GM23338 (cell line): Measurements from ENCODE around the gene PSMD12. TPM values are rescaled to one million over a fixed set of nuclear protein-coding genes. Genes with fewer than 3 reads are reported as not detected.

Experiments used
- ATAC-seq: fragments of 200-7000 bp; cut with Tn5 transposase; 3 replicates; pipeline ENCODE4 v1.9.1; 2020
- DNase-seq: peaks from one replicate; pipeline ENCODE4 v3.0.0-alpha.2; 2015; ENCODE audit warnings: low spot score
- H2AFZ ChIP-seq: fragments of 200-600 bp; sonication (generic); 2 replicates; pipeline ENCODE4 v1.8.0; 2016; ENCODE audit warnings: antibody characterized with exemption, mild to moderate bottlenecking, moderate library complexity
- H3F3A ChIP-seq: fragments of 200-600 bp; sonication (generic); replicated peaks from 2 replicates; pipeline ENCODE4 v1.8.0; 2017; ENCODE audit warnings: antibody characterized with exemption, mixed run types, low read depth
- H3K27ac ChIP-seq: fragments of 200-600 bp; sonication (generic); 2 replicates; pipeline ENCODE4 v1.6.1; 2016; ENCODE audit warnings: low read depth
- H3K27me3 ChIP-seq: fragments of 200-600 bp; sonication (generic); 2 replicates; pipeline ENCODE4 v1.8.0; 2016; ENCODE audit warnings: mild to moderate bottlenecking, mixed run types, moderate library complexity; ENCODE audit not compliant: insufficient read depth
- H3K36me3 ChIP-seq: fragments of 200-600 bp; sonication (generic); 2 replicates; pipeline ENCODE4 v1.8.0; 2016; ENCODE audit warnings: mild to moderate bottlenecking; ENCODE audit not compliant: insufficient read depth
- H3K4me1 ChIP-seq: fragments of 200-600 bp; sonication (generic); 2 replicates; pipeline ENCODE4 v1.8.0; 2016; ENCODE audit warnings: mild to moderate bottlenecking, moderate library complexity; ENCODE audit not compliant: insufficient read depth
- H3K4me2 ChIP-seq: fragments of 200-600 bp; sonication (generic); 2 replicates; pipeline ENCODE4 v1.7.1; 2017; ENCODE audit warnings: mixed run types
- H3K4me3 ChIP-seq: fragments of 200-600 bp; sonication (generic); 2 replicates; pipeline ENCODE4 v1.6.1; 2016; ENCODE audit warnings: mixed run types
- H3K79me2 ChIP-seq: fragments of 200-600 bp; sonication (generic); replicated peaks from 2 replicates; pipeline ENCODE4 v1.8.0; 2017; ENCODE audit warnings: mild to moderate bottlenecking; ENCODE audit not compliant: insufficient read depth
- H3K9me2 ChIP-seq: fragments of 200-600 bp; sonication (generic); 2 replicates; pipeline ENCODE4 v1.8.0; 2017; ENCODE audit not compliant: insufficient read depth
- H4K20me1 ChIP-seq: fragments of 200-600 bp; sonication (generic); replicated peaks from 2 replicates; pipeline ENCODE4 v1.8.0; 2017; ENCODE audit warnings: mild to moderate bottlenecking; ENCODE audit not compliant: insufficient read depth
- H3K27ac Mint-ChIP-seq: 2 replicates; pipeline ENCODE4 v1.8.0; 2020; ENCODE audit warnings: inconsistent platforms, mild to moderate bottlenecking, moderate library complexity, mixed read lengths
- H3K27me3 Mint-ChIP-seq: 3 replicates; pipeline ENCODE4 v1.8.0; 2022; ENCODE audit warnings: low read depth, mild to moderate bottlenecking, moderate library complexity, mixed read lengths, inconsistent platforms; ENCODE audit not compliant: insufficient read depth, poor library complexity
- H3K36me3 Mint-ChIP-seq: 3 replicates; pipeline ENCODE4 v1.8.0; 2021; ENCODE audit warnings: low read depth, mild to moderate bottlenecking, inconsistent platforms, moderate library complexity, mixed read lengths
- H3K4me1 Mint-ChIP-seq: 3 replicates; pipeline ENCODE4 v1.8.0; 2020; ENCODE audit warnings: mild to moderate bottlenecking, inconsistent platforms, mixed read lengths
- H3K4me3 Mint-ChIP-seq: 3 replicates; pipeline ENCODE4 v1.8.0; 2021; ENCODE audit warnings: moderate library complexity, mild to moderate bottlenecking, inconsistent platforms, mixed read lengths
- H3K9me3 Mint-ChIP-seq: 3 replicates; pipeline ENCODE4 v1.8.0; 2020; ENCODE audit warnings: moderate library complexity, mild to moderate bottlenecking, inconsistent platforms, mixed read lengths
- CREB1 ChIP-seq: fragments of 250-450 bp; sonication (Bioruptor Pico); IDR thresholded peaks from 2 replicates; pipeline ENCODE4 v1.5.0; 2020; ENCODE audit warnings: low read depth, mild to moderate bottlenecking, moderate library complexity
- ETS1 ChIP-seq: IDR thresholded peaks from 2 replicates; pipeline ENCODE4 v1.6.1; 2016; ENCODE audit warnings: antibody characterized with exemption
- EZH2 ChIP-seq: fragments of 200-600 bp; sonication (generic); IDR thresholded peaks from one replicate; pipeline ENCODE4 v1.8.0; 2017; ENCODE audit warnings: antibody characterized with exemption, mild to moderate bottlenecking, low read depth; ENCODE audit not compliant: unreplicated experiment
- EZH2phosphoT487 ChIP-seq: fragments of 200-600 bp; sonication (generic); IDR thresholded peaks from one replicate; pipeline ENCODE4 v1.8.1; 2018; ENCODE audit warnings: antibody characterized with exemption; ENCODE audit not compliant: unreplicated experiment
- JUNB ChIP-seq: IDR thresholded peaks from one replicate; pipeline ENCODE4 v1.6.1; 2016; ENCODE audit warnings: antibody characterized with exemption; ENCODE audit not compliant: unreplicated experiment
- NANOG ChIP-seq: IDR thresholded peaks from 2 replicates; pipeline ENCODE4 v1.6.1; 2016; ENCODE audit warnings: antibody characterized with exemption, borderline replicate concordance
- POLR2AphosphoS5 ChIP-seq: IDR thresholded peaks from 2 replicates; pipeline ENCODE4 v1.6.1; 2016; ENCODE audit warnings: antibody characterized with exemption, low read depth
- REST ChIP-seq: IDR thresholded peaks from one replicate; pipeline ENCODE4 v1.6.1; 2018; ENCODE audit warnings: antibody characterized with exemption; ENCODE audit not compliant: unreplicated experiment
- STAT1 ChIP-seq: IDR thresholded peaks from one replicate; pipeline ENCODE4 v1.6.1; 2016; ENCODE audit warnings: antibody characterized with exemption; ENCODE audit not compliant: unreplicated experiment
- ZNF114 ChIP-seq: fragments of 250-450 bp; sonication (Bioruptor Pico); IDR thresholded peaks from 2 replicates; pipeline ENCODE4 v1.5.0; 2020; ENCODE audit warnings: mild to moderate bottlenecking, moderate library complexity
- ZNF331 ChIP-seq: fragments of 250-450 bp; sonication (Bioruptor Pico); IDR thresholded peaks from 2 replicates; pipeline ENCODE4 v1.5.0; 2020; ENCODE audit warnings: low read depth, mild to moderate bottlenecking, moderate library complexity
- polyA plus RNA-seq: library from polyadenylated mRNA; unstranded; fragments of >200 nt; fragmentation: Nextera tagmentation; extraction: Ambion mirVana; gene quantifications from 2 replicates; pipeline ENCODE4 v1.2.1, GENCODE V29; 2016
- total RNA-seq: library from RNA; depleted of rRNA; stranded (reverse); fragments of >200 nt; shearing (Covaris generic); gene quantifications from 2 replicates; pipeline ENCODE4 v1.2.3, GENCODE V29; 2014
- TF ChIP-seq, protein P1 (sequence below): fragments of 250-450 bp; sonication (Bioruptor Pico); IDR thresholded peaks from 2 replicates; pipeline ENCODE4 v1.5.0; 2020; ENCODE audit warnings: mild to moderate bottlenecking, moderate library complexity
- TF ChIP-seq, protein P2 (sequence below), 2 experiments: fragments of 200-600 bp in 1 of 2; sonication (generic) in 1 of 2; conservative IDR thresholded peaks; 2 replicates each; pipeline versions ENCODE4 v1.5.1 to v1.6.1; 2016 to 2017; ENCODE audit warnings: antibody characterized with exemption in 2 of 2, low read depth in 2 of 2, mild to moderate bottlenecking in 2 of 2, moderate library complexity in 1 of 2

Gene PSMD12
- total and polyA plus RNA-seq, 2 experiments from 2014 or later: 73.7 to 146 TPM

GRCh38 chr17:67399676-67400075 lies 33.3 kb upstream of the PSMD12 start:
- H3K27ac ChIP-seq: no peak overlapping the region; the same call in 1 of the 2 replicates
- DNase-seq: no peak
- no peaks in the 10 kb centered on the region for H3K9me2 ChIP-seq
- H3K4me3 ChIP-seq: no peak overlapping the region
- H4K20me1 ChIP-seq: peaks cover 19% of the 10 kb centered on the region
- H2AFZ ChIP-seq: no peak overlapping the region
- TF ChIP-seq ETS1 (no peak), EZH2phosphoT487 (no peak), REST (no peak), NANOG (no peak), EZH2 (no peak), ZNF331 (CRISPR knock-in tag) (no peak), STAT1 (no peak), CREB1 (CRISPR knock-in tag) (no peak), POLR2AphosphoS5 (no peak), JUNB (no peak), ZNF114 (CRISPR knock-in tag) (no peak)
- TF ChIP-seq, protein P1, sequence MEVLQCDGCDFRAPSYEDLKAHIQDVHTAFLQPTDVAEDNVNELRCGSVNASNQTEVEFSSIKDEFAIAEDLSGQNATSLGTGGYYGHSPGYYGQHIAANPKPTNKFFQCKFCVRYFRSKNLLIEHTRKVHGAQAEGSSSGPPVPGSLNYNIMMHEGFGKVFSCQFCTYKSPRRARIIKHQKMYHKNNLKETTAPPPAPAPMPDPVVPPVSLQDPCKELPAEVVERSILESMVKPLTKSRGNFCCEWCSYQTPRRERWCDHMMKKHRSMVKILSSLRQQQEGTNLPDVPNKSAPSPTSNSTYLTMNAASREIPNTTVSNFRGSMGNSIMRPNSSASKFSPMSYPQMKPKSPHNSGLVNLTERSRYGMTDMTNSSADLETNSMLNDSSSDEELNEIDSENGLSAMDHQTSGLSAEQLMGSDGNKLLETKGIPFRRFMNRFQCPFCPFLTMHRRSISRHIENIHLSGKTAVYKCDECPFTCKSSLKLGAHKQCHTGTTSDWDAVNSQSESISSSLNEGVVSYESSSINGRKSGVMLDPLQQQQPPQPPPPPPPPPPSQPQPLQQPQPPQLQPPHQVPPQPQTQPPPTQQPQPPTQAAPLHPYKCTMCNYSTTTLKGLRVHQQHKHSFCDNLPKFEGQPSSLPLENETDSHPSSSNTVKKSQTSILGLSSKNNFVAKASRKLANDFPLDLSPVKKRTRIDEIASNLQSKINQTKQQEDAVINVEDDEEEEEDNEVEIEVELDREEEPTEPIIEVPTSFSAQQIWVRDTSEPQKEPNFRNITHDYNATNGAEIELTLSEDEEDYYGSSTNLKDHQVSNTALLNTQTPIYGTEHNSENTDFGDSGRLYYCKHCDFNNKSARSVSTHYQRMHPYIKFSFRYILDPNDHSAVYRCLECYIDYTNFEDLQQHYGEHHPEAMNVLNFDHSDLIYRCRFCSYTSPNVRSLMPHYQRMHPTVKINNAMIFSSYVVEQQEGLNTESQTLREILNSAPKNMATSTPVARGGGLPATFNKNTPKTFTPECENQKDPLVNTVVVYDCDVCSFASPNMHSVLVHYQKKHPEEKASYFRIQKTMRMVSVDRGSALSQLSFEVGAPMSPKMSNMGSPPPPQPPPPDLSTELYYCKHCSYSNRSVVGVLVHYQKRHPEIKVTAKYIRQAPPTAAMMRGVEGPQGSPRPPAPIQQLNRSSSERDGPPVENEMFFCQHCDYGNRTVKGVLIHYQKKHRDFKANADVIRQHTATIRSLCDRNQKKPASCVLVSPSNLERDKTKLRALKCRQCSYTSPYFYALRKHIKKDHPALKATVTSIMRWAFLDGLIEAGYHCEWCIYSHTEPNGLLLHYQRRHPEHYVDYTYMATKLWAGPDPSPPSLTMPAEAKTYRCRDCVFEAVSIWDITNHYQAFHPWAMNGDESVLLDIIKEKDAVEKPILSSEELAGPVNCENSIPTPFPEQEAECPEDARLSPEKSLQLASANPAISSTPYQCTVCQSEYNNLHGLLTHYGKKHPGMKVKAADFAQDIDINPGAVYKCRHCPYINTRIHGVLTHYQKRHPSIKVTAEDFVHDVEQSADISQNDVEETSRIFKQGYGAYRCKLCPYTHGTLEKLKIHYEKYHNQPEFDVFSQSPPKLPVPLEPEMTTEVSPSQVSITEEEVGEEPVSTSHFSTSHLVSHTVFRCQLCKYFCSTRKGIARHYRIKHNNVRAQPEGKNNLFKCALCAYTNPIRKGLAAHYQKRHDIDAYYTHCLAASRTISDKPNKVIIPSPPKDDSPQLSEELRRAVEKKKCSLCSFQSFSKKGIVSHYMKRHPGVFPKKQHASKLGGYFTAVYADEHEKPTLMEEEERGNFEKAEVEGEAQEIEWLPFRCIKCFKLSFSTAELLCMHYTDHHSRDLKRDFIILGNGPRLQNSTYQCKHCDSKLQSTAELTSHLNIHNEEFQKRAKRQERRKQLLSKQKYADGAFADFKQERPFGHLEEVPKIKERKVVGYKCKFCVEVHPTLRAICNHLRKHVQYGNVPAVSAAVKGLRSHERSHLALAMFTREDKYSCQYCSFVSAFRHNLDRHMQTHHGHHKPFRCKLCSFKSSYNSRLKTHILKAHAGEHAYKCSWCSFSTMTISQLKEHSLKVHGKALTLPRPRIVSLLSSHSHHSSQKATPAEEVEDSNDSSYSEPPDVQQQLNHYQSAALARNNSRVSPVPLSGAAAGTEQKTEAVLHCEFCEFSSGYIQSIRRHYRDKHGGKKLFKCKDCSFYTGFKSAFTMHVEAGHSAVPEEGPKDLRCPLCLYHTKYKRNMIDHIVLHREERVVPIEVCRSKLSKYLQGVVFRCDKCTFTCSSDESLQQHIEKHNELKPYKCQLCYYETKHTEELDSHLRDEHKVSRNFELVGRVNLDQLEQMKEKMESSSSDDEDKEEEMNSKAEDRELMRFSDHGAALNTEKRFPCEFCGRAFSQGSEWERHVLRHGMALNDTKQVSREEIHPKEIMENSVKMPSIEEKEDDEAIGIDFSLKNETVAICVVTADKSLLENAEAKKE (CRISPR knock-in tag): no peak
- TF ChIP-seq, protein P2, sequence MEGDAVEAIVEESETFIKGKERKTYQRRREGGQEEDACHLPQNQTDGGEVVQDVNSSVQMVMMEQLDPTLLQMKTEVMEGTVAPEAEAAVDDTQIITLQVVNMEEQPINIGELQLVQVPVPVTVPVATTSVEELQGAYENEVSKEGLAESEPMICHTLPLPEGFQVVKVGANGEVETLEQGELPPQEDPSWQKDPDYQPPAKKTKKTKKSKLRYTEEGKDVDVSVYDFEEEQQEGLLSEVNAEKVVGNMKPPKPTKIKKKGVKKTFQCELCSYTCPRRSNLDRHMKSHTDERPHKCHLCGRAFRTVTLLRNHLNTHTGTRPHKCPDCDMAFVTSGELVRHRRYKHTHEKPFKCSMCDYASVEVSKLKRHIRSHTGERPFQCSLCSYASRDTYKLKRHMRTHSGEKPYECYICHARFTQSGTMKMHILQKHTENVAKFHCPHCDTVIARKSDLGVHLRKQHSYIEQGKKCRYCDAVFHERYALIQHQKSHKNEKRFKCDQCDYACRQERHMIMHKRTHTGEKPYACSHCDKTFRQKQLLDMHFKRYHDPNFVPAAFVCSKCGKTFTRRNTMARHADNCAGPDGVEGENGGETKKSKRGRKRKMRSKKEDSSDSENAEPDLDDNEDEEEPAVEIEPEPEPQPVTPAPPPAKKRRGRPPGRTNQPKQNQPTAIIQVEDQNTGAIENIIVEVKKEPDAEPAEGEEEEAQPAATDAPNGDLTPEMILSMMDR (conservative IDR thresholded peaks at IDR 0.05; ENCODE audit: low read depth in 2 of 2): no peak
- no peaks in the 10 kb centered on the region for H3F3A ChIP-seq
- Mint-ChIP-seq H3K27me3 (peaks cover 5% of the 10 kb centered on the region), H3K9me3 (no peaks in the 10 kb centered on the region), H3K4me1 (peaks cover 38% of the 10 kb centered on the region), H3K36me3 (peaks cover 27% of the 10 kb centered on the region), H3K4me3 (no peak overlapping the region), H3K27ac (no peak overlapping the region)
- ATAC-seq: no peak
- H3K36me3 ChIP-seq: no peaks in the 10 kb centered on the region
- no peaks in the 10 kb centered on the region for H3K27me3 ChIP-seq
- H3K79me2 ChIP-seq: peaks cover 100% of the 10 kb centered on the region
- peaks cover 32% of the 10 kb centered on the region for H3K4me1 ChIP-seq
- H3K4me2 ChIP-seq: no peak overlapping the region
